Fibroblast of the aortic adventitia (primary cell): Measurements from ENCODE around the gene ORAI2. TPM values are rescaled to one million over a fixed set of nuclear protein-coding genes. Genes with fewer than 3 reads are reported as not detected.

Source experiments
- DNase-seq: peaks from one replicate; pipeline ENCODE4 v3.0.0-alpha.2; 2010; ENCODE audit warnings: low read depth
- H3K4me3 ChIP-seq: 2 replicates; pipeline ENCODE4 v1.5.1; 2011; ENCODE audit warnings: low read depth, mild to moderate bottlenecking, control low read depth, low read length, moderate library complexity
- CTCF ChIP-seq: IDR thresholded peaks from 2 replicates; pipeline ENCODE4 v1.5.1; 2011; ENCODE audit warnings: mild to moderate bottlenecking, low read length, control low read depth, inconsistent platforms; ENCODE audit not compliant: insufficient read depth
- total RNA-seq: library from RNA; depleted of rRNA; stranded (reverse); fragments of >200 nt; gene quantifications from 2 replicates; pipeline ENCODE4 v1.2.3, GENCODE V29; 2012; ENCODE audit warnings: low replicate concordance

ORAI2 gene
- total RNA-seq, 1 donor = 44.1 TPM

- TF ChIP-seq CTCF = no peak
- H3K4me3 ChIP-seq = no peak overlapping the region
- no peak for DNase-seq
These were observed 9.2 kb upstream of the ORAI2 start for GRCh38 chr7:102424129-102424551.

DNA sequence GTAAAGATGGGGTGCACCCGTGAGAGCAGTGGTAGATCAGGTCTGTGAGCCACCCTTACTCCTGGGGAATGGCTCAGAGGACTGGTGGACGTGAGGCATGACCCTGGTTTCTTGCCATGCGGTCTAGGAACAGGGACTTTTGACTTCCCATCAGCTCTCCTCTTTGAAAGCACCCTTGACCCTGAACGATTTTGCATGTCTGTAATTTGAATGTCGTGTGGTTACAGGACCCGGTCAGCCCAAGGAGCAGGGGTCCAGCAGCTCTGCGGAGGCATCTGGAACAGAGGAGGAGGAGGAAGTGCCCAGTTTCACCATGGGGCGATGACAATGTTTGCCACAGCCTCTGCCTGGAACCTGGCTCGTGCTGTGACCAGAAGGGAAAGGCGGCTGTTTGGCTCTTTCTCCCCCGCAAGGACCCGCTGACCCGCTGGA is 8.6 kb upstream of the ORAI2 start:
- H3K4me3 ChIP-seq = no peak overlapping the region
- DNase-seq = no peak
- no peak for TF ChIP-seq CTCF

DNA sequence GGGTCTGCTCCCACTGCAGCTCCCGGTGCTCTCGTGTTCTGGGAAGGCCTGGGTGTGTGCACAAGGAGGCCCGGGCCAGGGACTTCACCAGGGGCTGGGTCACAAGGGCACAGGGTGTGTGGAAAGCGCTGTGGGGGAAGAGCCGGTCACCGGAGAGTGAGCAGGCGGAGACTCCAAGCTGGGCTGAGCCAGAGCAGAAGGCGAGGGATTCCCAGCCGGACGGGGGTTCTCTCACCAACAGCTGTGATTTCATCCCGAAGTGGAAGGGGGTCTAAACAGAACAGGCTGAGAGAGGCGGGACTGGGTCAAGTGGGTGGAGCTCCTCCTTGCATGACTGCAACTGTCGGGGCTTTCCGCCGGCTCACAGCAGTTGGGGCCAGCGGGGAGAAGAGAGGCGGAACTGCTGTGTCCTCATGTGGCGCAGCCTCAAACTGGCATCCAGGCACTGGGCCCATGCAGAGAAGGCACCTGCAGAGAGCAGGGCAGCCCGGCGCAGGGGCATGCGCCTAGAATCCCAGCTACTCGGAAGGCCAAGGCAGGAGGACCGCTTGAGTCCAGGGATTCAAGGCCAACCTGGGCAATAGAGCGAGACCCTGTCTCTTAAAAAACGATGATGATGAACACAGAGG is 7.6 kb upstream of the ORAI2 start:
- no peak for DNase-seq
- TF ChIP-seq CTCF = no peak
- no peak overlapping the region for H3K4me3 ChIP-seq

GRCh38 chr7:102426268-102427018 is 6.9 kb upstream of the ORAI2 start:
- DNase-seq = no peak
- TF ChIP-seq CTCF = no peak
- H3K4me3 ChIP-seq = no peak overlapping the region

DNA sequence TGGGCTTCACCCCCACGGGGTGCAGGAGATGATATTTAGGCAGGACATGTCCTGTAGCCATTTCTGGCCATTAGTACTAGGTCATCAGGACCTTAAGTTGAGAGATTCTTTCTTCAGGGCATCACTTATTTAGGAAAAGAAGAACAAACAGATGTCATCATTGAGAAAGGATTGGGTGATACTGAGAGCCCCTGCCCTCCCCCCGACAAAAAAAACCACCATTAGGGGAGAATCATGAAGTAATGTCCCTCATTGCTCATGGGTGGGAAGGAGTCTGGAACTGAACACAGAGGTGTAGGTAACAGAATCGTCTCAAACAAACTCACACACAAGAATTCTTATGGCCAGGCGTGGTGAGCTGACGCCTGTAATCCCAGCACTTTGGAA is 6.4 kb upstream of the ORAI2 start:
- no peak for DNase-seq
- no peak for TF ChIP-seq CTCF
- no peak overlapping the region for H3K4me3 ChIP-seq

DNA sequence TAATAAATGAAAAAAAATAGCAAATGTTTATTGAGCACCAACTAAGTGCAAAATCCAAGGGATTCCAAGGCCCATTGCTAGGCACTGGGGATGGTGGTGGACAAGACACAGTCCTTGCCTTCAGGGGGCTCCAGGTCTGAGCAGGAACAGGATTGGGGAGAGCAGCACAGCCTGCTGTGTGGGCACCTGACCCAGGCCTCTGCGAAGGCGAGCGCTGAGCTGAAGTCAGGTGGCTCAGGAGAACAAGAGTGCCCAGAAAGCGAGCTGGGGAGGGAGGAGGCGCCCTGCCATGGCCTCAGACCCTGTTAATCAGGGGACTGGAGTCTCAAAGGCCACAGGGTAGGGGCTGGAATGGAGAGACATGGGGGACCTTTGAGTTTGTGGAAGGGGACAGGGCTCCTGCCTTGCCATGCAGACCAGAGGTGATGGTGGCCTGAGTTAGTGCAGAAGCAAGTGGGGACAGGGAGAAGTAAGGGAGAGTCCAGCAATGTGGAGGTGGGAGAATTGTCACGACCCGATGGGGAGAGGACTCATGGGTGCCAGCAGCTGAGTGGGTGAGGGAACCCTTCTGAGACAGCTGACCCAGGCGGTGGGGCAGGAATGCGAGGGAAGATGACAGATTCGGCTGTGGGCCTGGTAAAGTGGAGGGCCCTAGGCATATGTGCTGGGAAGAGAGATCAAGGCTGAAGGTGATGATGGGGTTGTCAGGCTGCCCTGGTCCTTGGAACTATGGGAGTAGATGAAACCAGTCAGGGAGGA is 4.1 kb upstream of the ORAI2 start:
- no peak overlapping the region for H3K4me3 ChIP-seq
- no peak for DNase-seq
- TF ChIP-seq CTCF = no peak
